H9 (cell line): ENCODE results near the gene RNF220. TPM values are rescaled to one million over a fixed set of nuclear protein-coding genes. Genes with fewer than 3 reads are reported as not detected.

Experiments used
- DNase-seq: peaks from one replicate; pipeline ENCODE4 v3.0.0-alpha.2; 2017
- H2AFZ ChIP-seq: one replicate; pipeline ENCODE4 v1.6.1; 2013; ENCODE audit warnings: mild to moderate bottlenecking, low read length, control low read depth, moderate library complexity
- H2AK5ac ChIP-seq: 2 replicates; pipeline ENCODE4 v1.6.1; 2013; ENCODE audit warnings: low read length, control low read depth, mixed read lengths; ENCODE audit not compliant: insufficient read length
- H2BK120ac ChIP-seq: one replicate; pipeline ENCODE4 v1.6.1; 2013; ENCODE audit warnings: low read depth, mild to moderate bottlenecking, low read length, control low read depth, inconsistent platforms; ENCODE audit not compliant: poor library complexity, severe bottlenecking
- H2BK12ac ChIP-seq: 2 replicates; pipeline ENCODE4 v1.6.1; 2013; ENCODE audit warnings: low read length, control low read depth, mixed read lengths, low read depth; ENCODE audit not compliant: insufficient read length
- H2BK15ac ChIP-seq: 2 replicates; pipeline ENCODE4 v1.6.1; 2013; ENCODE audit warnings: low read depth, low read length, control low read depth
- H2BK20ac ChIP-seq: one replicate; pipeline ENCODE4 v1.6.1; 2013; ENCODE audit warnings: low read depth, mild to moderate bottlenecking, low read length, control low read depth, inconsistent platforms; ENCODE audit not compliant: poor library complexity, severe bottlenecking
- H2BK5ac ChIP-seq: 2 replicates; pipeline ENCODE4 v1.6.1; 2013; ENCODE audit warnings: low read length, control low read depth, mixed read lengths; ENCODE audit not compliant: insufficient read length
- H3K14ac ChIP-seq: 2 replicates; pipeline ENCODE4 v1.6.1; 2013; ENCODE audit warnings: low read length, control low read depth; ENCODE audit not compliant: insufficient read depth
- H3K18ac ChIP-seq: 2 replicates; pipeline ENCODE4 v1.6.1; 2013; ENCODE audit warnings: low read depth, mild to moderate bottlenecking, mixed read lengths, low read length, control low read depth; ENCODE audit not compliant: insufficient read length
- H3K23ac ChIP-seq: 2 replicates; pipeline ENCODE4 v1.6.1; 2013; ENCODE audit warnings: low read length, control low read depth, mixed read lengths, low read depth; ENCODE audit not compliant: insufficient read length
- H3K23me2 ChIP-seq: 2 replicates; pipeline ENCODE4 v1.6.1; 2013; ENCODE audit warnings: low read depth, mild to moderate bottlenecking, mixed read lengths, low read length, control low read depth; ENCODE audit not compliant: insufficient read length, poor library complexity, severe bottlenecking
- H3K27ac ChIP-seq: 2 replicates; pipeline ENCODE4 v1.5.1; 2013; ENCODE audit warnings: low read length, control low read depth, mixed read lengths, low read depth; ENCODE audit not compliant: insufficient read length
- H3K27me3 ChIP-seq: 2 replicates; pipeline ENCODE4 v1.6.1; 2013; ENCODE audit warnings: low read length, control low read depth, inconsistent platforms; ENCODE audit not compliant: insufficient read depth
- H3K4ac ChIP-seq: 2 replicates; pipeline ENCODE4 v1.6.1; 2013; ENCODE audit warnings: low read depth, mild to moderate bottlenecking, control low read depth, inconsistent platforms, low read length, moderate library complexity
- H3K4me1 ChIP-seq: 2 replicates; pipeline ENCODE4 v1.6.1; 2013; ENCODE audit warnings: low read length, control low read depth, inconsistent platforms; ENCODE audit not compliant: insufficient read depth
- H3K4me2 ChIP-seq: 2 replicates; pipeline ENCODE4 v1.6.1; 2013; ENCODE audit warnings: low read length, control low read depth, mixed read lengths; ENCODE audit not compliant: insufficient read length, insufficient read depth
- H3K56ac ChIP-seq: 2 replicates; pipeline ENCODE4 v1.6.1; 2013; ENCODE audit warnings: low read depth, mild to moderate bottlenecking, mixed read lengths, low read length, control low read depth; ENCODE audit not compliant: insufficient read length
- H3K79me1 ChIP-seq: 2 replicates; pipeline ENCODE4 v1.6.1; 2013; ENCODE audit warnings: low read depth, mild to moderate bottlenecking, moderate library complexity, low read length, control low read depth, inconsistent platforms; ENCODE audit not compliant: insufficient read depth, poor library complexity, severe bottlenecking
- H3K79me2 ChIP-seq: 2 replicates; pipeline ENCODE4 v1.6.1; 2013; ENCODE audit warnings: low read length, control low read depth, inconsistent platforms; ENCODE audit not compliant: insufficient read depth
- H3K9ac ChIP-seq: 2 replicates; pipeline ENCODE4 v1.6.1; 2013; ENCODE audit warnings: low read length, control low read depth, mixed read lengths; ENCODE audit not compliant: insufficient read length; ENCODE audit errors: extremely low read depth
- H3K9me3 ChIP-seq: one replicate; pipeline ENCODE4 v1.6.1; 2013; ENCODE audit warnings: low read depth, low read length, inconsistent platforms; ENCODE audit not compliant: control insufficient read depth
- H3T11ph ChIP-seq: one replicate; pipeline ENCODE4 v1.6.1; 2013; ENCODE audit warnings: mild to moderate bottlenecking, low read length, control low read depth, inconsistent platforms
- H4K20me1 ChIP-seq: one replicate; pipeline ENCODE4 v1.6.1; 2013; ENCODE audit not compliant: control insufficient read depth, insufficient read length, insufficient read depth
- H4K5ac ChIP-seq: 2 replicates; pipeline ENCODE4 v1.6.1; 2013; ENCODE audit warnings: low read depth, mild to moderate bottlenecking, mixed read lengths, low read length, control low read depth; ENCODE audit not compliant: insufficient read length
- H4K8ac ChIP-seq: replicated peaks from 2 replicates; pipeline ENCODE4 v1.6.1; 2013; ENCODE audit warnings: low read length, control low read depth, mixed read lengths, low read depth; ENCODE audit not compliant: insufficient read length
- H4K91ac ChIP-seq: 2 replicates; pipeline ENCODE4 v1.6.1; 2013; ENCODE audit warnings: low read depth, mild to moderate bottlenecking, moderate library complexity, mixed read lengths, low read length, control low read depth; ENCODE audit not compliant: insufficient read length
- H3K27ac Mint-ChIP-seq, 3 experiments: 2 replicates in 2 of 3; 3 replicates in 1 of 3; pipeline ENCODE4 v1.8.0; 2020 to 2021; ENCODE audit warnings: mixed read lengths in 3 of 3, mild to moderate bottlenecking in 1 of 3, moderate library complexity in 1 of 3
- H3K27me3 Mint-ChIP-seq: 2 replicates; pipeline ENCODE4 v1.8.0; 2021; ENCODE audit warnings: low read depth, mild to moderate bottlenecking, moderate library complexity, mixed read lengths
- H3K36me3 Mint-ChIP-seq, 3 experiments: 2 replicates in 2 of 3; 3 replicates in 1 of 3; pipeline ENCODE4 v1.8.0; 2020 to 2021; ENCODE audit warnings: low read depth in 3 of 3, mixed read lengths in 3 of 3; ENCODE audit not compliant: insufficient read depth in 1 of 3
- H3K4me1 Mint-ChIP-seq, 2 experiments: 2 replicates each; pipeline ENCODE4 v1.8.0; 2020; ENCODE audit warnings: mixed read lengths in 2 of 2
- H3K4me3 Mint-ChIP-seq, 2 experiments: 2 replicates in 1 of 2; 3 replicates in 1 of 2; pipeline ENCODE4 v1.8.0; 2020 to 2021; ENCODE audit warnings: mild to moderate bottlenecking in 2 of 2, mixed read lengths in 2 of 2, moderate library complexity in 1 of 2
- H3K9me3 Mint-ChIP-seq, 2 experiments: 2 replicates in 1 of 2; 3 replicates in 1 of 2; pipeline ENCODE4 v1.8.0; 2020; ENCODE audit warnings: mild to moderate bottlenecking in 2 of 2, mixed read lengths in 2 of 2, moderate library complexity in 1 of 2
- CTCF ChIP-seq: fragments of 200-600 bp; sonication (generic); conservative IDR thresholded peaks from 3 replicates; pipeline ENCODE4 v1.8.0; 2021; ENCODE audit warnings: antibody characterized with exemption, mild to moderate bottlenecking
- WGBS: extraction: QIAGEN DNeasy Blood & Tissue Kit; methylation state at CpG from one replicate; pipeline ENCODE4 v1.1.7; 2013; ENCODE audit warnings: missing lambda C conversion rate, low lambda C conversion rate, mixed read lengths; ENCODE audit not compliant: insufficient read length; ENCODE audit errors: extremely low coverage; 5-methylcytosine and 5-hydroxymethylcytosine counted together
- total RNA-seq: library from RNA; stranded (reverse); gene quantifications from 2 replicates; pipeline ENCODE4 v1.2.1, GENCODE V29; 2021

RNF220 gene
- total RNA-seq, 1 experiment from 2014 or later = 109 TPM

- peak overlapping the region in 1 of 3 experiments; percentile 76; a peak in 1 of 7 replicates for H3K27ac Mint-ChIP-seq
These were observed 26.8 kb downstream of the RNF220 start for GRCh38 chr1:44431861-44432260.

More at GRCh38 chr1:44431861-44432260, 26.8 kb downstream of the RNF220 start:
- Mint-ChIP-seq H3K4me1 (peaks cover 23 to 30% of the 10 kb centered on the region in 2 experiments), H3K27me3 (peaks cover 16% of the 10 kb centered on the region), H3K4me3 (no peak overlapping the region), H3K36me3 (peaks cover 0 to 4% (median 4%) of the 10 kb centered on the region in 3 experiments; a peak in 1 of 7 replicates), H3K9me3 (no peaks in the 10 kb centered on the region; a peak in 1 of 5 replicates)
- no peaks in the 10 kb centered on the region for H3K23me2 ChIP-seq
- H3K18ac ChIP-seq = no peak overlapping the region
- no peak overlapping the region for H2AK5ac ChIP-seq
- H3K4ac ChIP-seq = no peak overlapping the region
- no peak overlapping the region for H4K5ac ChIP-seq
- no peak overlapping the region for H3K56ac ChIP-seq
- H2BK12ac ChIP-seq = no peak overlapping the region
- no peak overlapping the region for H2BK5ac ChIP-seq
- no peak overlapping the region for H4K91ac ChIP-seq
- no peaks in the 10 kb centered on the region for H3K79me1 ChIP-seq
- H4K20me1 ChIP-seq = no peaks in the 10 kb centered on the region
- no CpG with 5 or more reads among the region's 2 CpGs for WGBS
- H3K23ac ChIP-seq = no peak overlapping the region
- H3K4me1 ChIP-seq = peaks cover 4% of the 10 kb centered on the region; the same call in 1 of the 2 replicates
- no peak overlapping the region for H3K14ac ChIP-seq
- H3K4me2 ChIP-seq = no peak overlapping the region
- H3K79me2 ChIP-seq = no peaks in the 10 kb centered on the region
- no peak overlapping the region for H2BK15ac ChIP-seq
- H3T11ph ChIP-seq = no peak overlapping the region
- H3K9ac ChIP-seq = no peak overlapping the region
- H2BK120ac ChIP-seq = no peak overlapping the region
- no peak for DNase-seq
- H2BK20ac ChIP-seq = no peak overlapping the region
- no peak overlapping the region for H4K8ac ChIP-seq
- no peak for TF ChIP-seq CTCF
- H3K27me3 ChIP-seq = no peaks in the 10 kb centered on the region
- no peak overlapping the region for H3K27ac ChIP-seq
- no peaks in the 10 kb centered on the region for H3K9me3 ChIP-seq
- H2AFZ ChIP-seq = no peak overlapping the region
